A549 (cell line): ENCODE data around the gene AGBL4. TPM values are rescaled to one million over a fixed set of nuclear protein-coding genes. Genes with fewer than 3 reads are reported as not detected.

ENCODE experiments used
- ATAC-seq, 2 experiments: fragments of 200-7000 bp in 1 of 2; fragments of >200 bp in 1 of 2; cut with Nextera tagmentation in 1 of 2; cut with Tn5 transposase in 1 of 2; 3 replicates each; pipeline versions ENCODE4 v1.8.0 to v1.9.1; 2018 to 2020; ENCODE audit warnings: mild to moderate bottlenecking in 1 of 2, moderate library complexity in 1 of 2
- CTCF ChIA-PET: fragments of 300-600 bp; sonication (Branson Sonifier 250); formaldehyde crosslinking; extraction: SDS; loops from one replicate; lab custom pipeline; 2021; ENCODE audit warnings: antibody characterized with exemption, inconsistent platforms; lab: Yijun Ruan, JAX
- POLR2A ChIA-PET: fragments of 350-600 bp; formaldehyde crosslinking; extraction: SDS; loops from one replicate; lab custom pipeline; 2021; ENCODE audit warnings: antibody characterized with exemption, inconsistent platforms; lab: Yijun Ruan, JAX
- DNase-seq, 2 experiments: peaks; one replicate each; pipeline versions ENCODE4 v3.0.0 to v3.0.0-alpha.2; 2011 to 2016; ENCODE audit warnings: low read depth in 1 of 2, low spot score in 1 of 2
- FAIRE-seq: peaks from 2 replicates; lab custom pipeline; 2011; peaks lifted over from hg19 to GRCh38; lab: Jason Lieb, UNC
- H3K27ac ChIP-seq, 2 experiments: fragments of >200 bp; sonication (Bioruptor Twin); formaldehyde crosslinking; 3 replicates each; pipeline ENCODE4 v1.5.1; 2016 to 2017
- H3K4me1 ChIP-seq: fragments of >200 bp; sonication (Bioruptor Twin); formaldehyde crosslinking; 3 replicates; pipeline ENCODE4 v1.6.1; 2016
- H3K4me2 ChIP-seq: fragments of >200 bp; sonication (Bioruptor Twin); formaldehyde crosslinking; 3 replicates; pipeline ENCODE4 v1.6.1; 2016
- H3K4me3 ChIP-seq: fragments of >200 bp; sonication (Bioruptor Twin); formaldehyde crosslinking; 3 replicates; pipeline ENCODE4 v1.5.1; 2016
- H3K9me3 ChIP-seq: fragments of >200 bp; sonication (Bioruptor Twin); formaldehyde crosslinking; 3 replicates; pipeline ENCODE4 v1.6.1; 2016
- CBX8 ChIP-seq: fragments of 200-600 bp; sonication (generic); IDR thresholded peaks from 2 replicates; pipeline ENCODE4 v1.6.1; 2016
- EHMT2 ChIP-seq: fragments of 200-600 bp; sonication (generic); IDR thresholded peaks from 2 replicates; pipeline ENCODE4 v1.6.1; 2016; ENCODE audit warnings: antibody characterized with exemption, low read depth, mild to moderate bottlenecking, moderate library complexity
- EP300 ChIP-seq, 2 experiments: fragments of >200 bp; sonication (Bioruptor Twin); formaldehyde crosslinking; IDR thresholded peaks; 2 replicates in 1 of 2; 3 replicates in 1 of 2; pipeline ENCODE4 v1.6.1; 2016 to 2017
- FOSL2 ChIP-seq, 2 experiments: fragments of 450-650 bp in 1 of 2; fragments of >200 bp in 1 of 2; sonication (Bioruptor Twin) in 1 of 2; formaldehyde crosslinking; IDR thresholded peaks; 2 replicates each; pipeline versions ENCODE4 v1.5.0 to v1.6.1; 2016 to 2020; ENCODE audit warnings: mild to moderate bottlenecking in 1 of 2, moderate library complexity in 1 of 2
- HEYL ChIP-seq: fragments of 250-450 bp; sonication (Bioruptor Pico); IDR thresholded peaks from 2 replicates; pipeline ENCODE4 v1.8.0; 2021; ENCODE audit warnings: mild to moderate bottlenecking, moderate library complexity
- HOXA7 ChIP-seq: fragments of 250-450 bp; sonication (Bioruptor Pico); IDR thresholded peaks from 2 replicates; pipeline ENCODE4 v1.5.0; 2020; ENCODE audit warnings: mild to moderate bottlenecking, moderate library complexity
- HOXB5 ChIP-seq: fragments of 250-450 bp; sonication (Bioruptor Pico); IDR thresholded peaks from 2 replicates; pipeline ENCODE4 v1.5.0; 2020; ENCODE audit warnings: mild to moderate bottlenecking, moderate library complexity
- JUN ChIP-seq, 2 experiments: fragments of >200 bp; sonication (Bioruptor Twin); formaldehyde crosslinking; IDR thresholded peaks; 2 replicates in 1 of 2; 3 replicates in 1 of 2; pipeline ENCODE4 v1.6.1; 2016 to 2017
- KDM1A ChIP-seq: fragments of 200-600 bp; sonication (generic); IDR thresholded peaks from 2 replicates; pipeline ENCODE4 v1.6.1; 2016; ENCODE audit warnings: low read depth, mild to moderate bottlenecking
- MAFK ChIP-seq: fragments of 450-650 bp; IDR thresholded peaks from 2 replicates; pipeline ENCODE4 v1.6.1; 2014; ENCODE audit not compliant: partially characterized antibody
- MAZ ChIP-seq: fragments of 150-350 bp; IDR thresholded peaks from 2 replicates; pipeline ENCODE4 v1.6.1; 2014; ENCODE audit warnings: antibody characterized with exemption, low read depth, low read length, borderline replicate concordance
- MYC ChIP-seq: IDR thresholded peaks from 2 replicates; pipeline ENCODE4 v1.6.1; 2012; ENCODE audit warnings: mild to moderate bottlenecking, inconsistent platforms, low read length, improper control_type of control experiment, borderline replicate concordance
- NFE2L2 ChIP-seq: fragments of 150-350 bp; conservative IDR thresholded peaks from 2 replicates; pipeline ENCODE4 v1.6.1; 2014; ENCODE audit warnings: low read length
- PHF8 ChIP-seq: fragments of 200-600 bp; sonication (generic); IDR thresholded peaks from 2 replicates; pipeline ENCODE4 v1.6.1; 2016; ENCODE audit warnings: low read depth, mild to moderate bottlenecking, antibody characterized with exemption, moderate library complexity, borderline replicate concordance
- POLR2A ChIP-seq: IDR thresholded peaks from 2 replicates; pipeline ENCODE4 v1.6.1; 2012; ENCODE audit warnings: mild to moderate bottlenecking, low read length
- POLR2AphosphoS2 ChIP-seq: conservative IDR thresholded peaks from 2 replicates; pipeline ENCODE4 v1.6.1; 2012; ENCODE audit warnings: low read length, improper control_type of control experiment, inconsistent platforms
- RFX5 ChIP-seq: fragments of 450-650 bp; IDR thresholded peaks from 2 replicates; pipeline ENCODE4 v1.7.1; 2014; ENCODE audit warnings: antibody characterized with exemption, mild to moderate bottlenecking, moderate library complexity
- RNF2 ChIP-seq: fragments of 200-600 bp; sonication (generic); IDR thresholded peaks from 2 replicates; pipeline ENCODE4 v1.6.1; 2016; ENCODE audit warnings: low read depth, mild to moderate bottlenecking, antibody characterized with exemption, moderate library complexity, borderline replicate concordance
- SMC3 ChIP-seq: fragments of >200 bp; sonication (Bioruptor Twin); formaldehyde crosslinking; IDR thresholded peaks from 3 replicates; pipeline ENCODE4 v1.6.1; 2018; ENCODE audit warnings: inconsistent platforms
- TP53 ChIP-seq: fragments of 250-450 bp; sonication (Bioruptor Pico); IDR thresholded peaks from 2 replicates; pipeline ENCODE4 v1.5.0; 2021; ENCODE audit warnings: mild to moderate bottlenecking, moderate library complexity
- ZFP36 ChIP-seq: fragments of 450-650 bp; IDR thresholded peaks from 2 replicates; pipeline ENCODE4 v1.6.1; 2014; ENCODE audit warnings: borderline replicate concordance; ENCODE audit not compliant: partially characterized antibody
- ZNF302 ChIP-seq: fragments of 250-450 bp; sonication (Bioruptor Pico); IDR thresholded peaks from 2 replicates; pipeline ENCODE4 v1.9.0; 2021; ENCODE audit warnings: inconsistent platforms, mild to moderate bottlenecking, moderate library complexity
- ZSCAN20 ChIP-seq: fragments of 250-450 bp; sonication (Bioruptor Pico); IDR thresholded peaks from 2 replicates; pipeline ENCODE4 v1.8.0; 2022; ENCODE audit warnings: mild to moderate bottlenecking, moderate library complexity
- WGBS: methylation state at CpG from one replicate; pipeline ENCODE4 v1.1.6; 2017; ENCODE audit errors: missing lambda C conversion rate; 5-methylcytosine and 5-hydroxymethylcytosine counted together
- polyA plus RNA-seq, 4 experiments: library from polyadenylated mRNA; depleted of rRNA in 3 of 4; stranded (reverse); fragments of >200 nt; fragmentation: RNase III in 1 of 4; extraction: RNeasy Plus Mini Kit Qiagen cat#74134 plus additional on column Dnase treatment in 1 of 4; gene quantifications; 2 replicates in 3 of 4; 3 replicates in 1 of 4; pipeline ENCODE4 v1.2.3, GENCODE V29; 2011 to 2017
- TF ChIP-seq, protein P1 (sequence below): IDR thresholded peaks from 2 replicates; pipeline ENCODE4 v1.6.1; 2012; ENCODE audit warnings: low read depth, borderline replicate concordance
- TF ChIP-seq, protein P2 (sequence below): fragments of 150-350 bp; IDR thresholded peaks from 2 replicates; pipeline ENCODE4 v1.6.1; 2014; ENCODE audit warnings: low read depth, mild to moderate bottlenecking, low read length

AGBL4 gene
- polyA plus RNA-seq, 2 of the 4 experiments (the other 2 are of a cell fraction): not detected

DNA sequence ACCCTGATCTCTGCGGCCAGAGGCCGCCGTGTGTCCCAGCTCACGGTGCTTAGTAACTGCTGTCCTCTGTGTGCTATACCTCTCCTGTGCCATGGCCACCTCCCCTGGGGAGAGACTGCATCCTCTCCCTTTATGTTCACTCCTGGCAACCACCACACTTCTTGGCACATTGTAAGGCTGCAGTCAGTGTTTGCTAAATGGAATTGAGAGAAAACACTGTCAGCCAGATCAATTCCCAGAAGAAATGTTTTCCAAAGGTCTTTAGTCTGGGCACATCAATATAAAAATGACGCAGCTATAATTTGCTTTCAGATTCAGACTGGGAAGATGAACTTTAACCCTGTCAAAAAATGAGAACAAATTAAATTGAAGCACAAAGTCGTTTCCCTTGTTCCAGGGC is 1343.9 kb downstream of the AGBL4 start:
- H3K27ac ChIP-seq: no peak overlapping the region
- whole genome bisulfite sequencing: 68% methylated on average over 6 of the region's 6 CpGs
- CTCF ChIA-PET: interaction anchor here (0.6 to 2.8 kb wide), 2 partner anchors 16 to 443 kb away, joined by 3 to 10 read pairs; no protein-coding TSS in a partner anchor
- no peaks in the 10 kb centered on the region for H3K4me1 ChIP-seq
- no peak for TF ChIP-seq JUN (IDR thresholded peaks at IDR 0.05)
- TF ChIP-seq HOXB5: no peak
- TF ChIP-seq SMC3: no peak
- no peak for TF ChIP-seq TP53 (CRISPR knock-in tag)
- TF ChIP-seq EP300 (IDR thresholded peaks at IDR 0.05): no peak
- TF ChIP-seq RNF2: no peak
- TF ChIP-seq POLR2AphosphoS2: no peak
- TF ChIP-seq FOSL2 (IDR thresholded peaks at IDR 0.05): no peak
- no peak for TF ChIP-seq FOSL2 (CRISPR knock-in tag; IDR thresholded peaks at IDR 0.05)
- no peak for TF ChIP-seq HEYL (CRISPR knock-in tag)
- no peak for TF ChIP-seq MYC
- TF ChIP-seq ZNF302 (CRISPR knock-in tag): no peak
- POLR2A ChIA-PET: no interaction called here
- no peak overlapping the region for H3K4me3 ChIP-seq
- ATAC-seq (no peak), FAIRE-seq (no peak), DNase-seq (no peak)
- H3K4me2 ChIP-seq: no peak overlapping the region
- H3K9me3 ChIP-seq: no peaks in the 10 kb centered on the region

DNA sequence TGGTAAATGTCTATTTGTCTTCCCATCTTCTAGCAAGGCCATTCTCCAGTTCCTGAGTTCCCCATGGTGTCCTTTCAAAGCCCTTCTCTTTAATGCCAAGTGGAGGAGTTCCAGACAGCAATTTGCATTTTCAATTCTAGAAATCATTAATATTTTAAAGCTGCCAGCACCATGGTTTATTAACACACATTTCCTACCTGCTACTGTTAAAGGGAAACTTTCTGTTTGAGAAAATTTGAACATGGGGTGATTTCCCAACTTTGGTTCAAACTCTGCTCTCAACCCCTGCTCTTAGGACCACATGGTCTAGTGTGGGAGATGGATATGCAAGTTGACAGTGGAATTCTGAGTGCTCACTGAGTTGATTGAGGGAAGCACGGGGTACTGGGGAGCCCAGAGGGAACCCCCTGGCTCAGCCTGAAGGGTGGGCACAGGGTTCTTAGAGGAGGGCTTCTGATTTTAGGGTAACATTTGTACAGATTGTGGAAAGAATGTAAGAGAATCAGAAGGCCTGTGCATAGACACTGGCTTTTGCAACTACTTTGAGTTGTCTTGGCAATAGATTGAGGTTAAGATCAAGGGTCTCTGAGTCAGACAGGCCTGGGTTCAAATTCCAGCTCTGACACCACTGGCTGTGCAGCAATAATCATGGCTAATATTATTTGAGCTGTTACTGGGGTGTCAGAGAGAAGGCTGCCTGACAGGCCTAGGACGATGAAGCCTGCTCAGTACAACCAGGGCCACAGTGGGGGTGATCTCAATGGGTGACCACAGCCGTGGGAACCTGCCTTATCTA is 1344.8 kb downstream of the AGBL4 start:
- no peak for FAIRE-seq
- ChIA-PET CTCF (interaction anchor here (0.7 to 2.8 kb wide), 5 partner anchors 9 to 1654 kb away, joined by 3 to 11 read pairs (median 4); no protein-coding TSS in a partner anchor), POLR2A (no interaction called here)
- WGBS: 17% methylated on average over 3 of the region's 3 CpGs
- no peak for ATAC-seq
- DNase-seq: no peak
- H3K9me3 ChIP-seq: no peaks in the 10 kb centered on the region
- H3K4me1 ChIP-seq: no peaks in the 10 kb centered on the region
- TF ChIP-seq POLR2A: no peak
- no peak for TF ChIP-seq JUN (IDR thresholded peaks at IDR 0.05)
- no peak for TF ChIP-seq ZSCAN20 (CRISPR knock-in tag)
- TF ChIP-seq, protein P1, sequence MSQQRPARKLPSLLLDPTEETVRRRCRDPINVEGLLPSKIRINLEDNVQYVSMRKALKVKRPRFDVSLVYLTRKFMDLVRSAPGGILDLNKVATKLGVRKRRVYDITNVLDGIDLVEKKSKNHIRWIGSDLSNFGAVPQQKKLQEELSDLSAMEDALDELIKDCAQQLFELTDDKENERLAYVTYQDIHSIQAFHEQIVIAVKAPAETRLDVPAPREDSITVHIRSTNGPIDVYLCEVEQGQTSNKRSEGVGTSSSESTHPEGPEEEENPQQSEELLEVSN: no peak
- TF ChIP-seq EHMT2: no peak
- no peak for TF ChIP-seq FOSL2 (IDR thresholded peaks at IDR 0.05)
- no peak for TF ChIP-seq FOSL2 (CRISPR knock-in tag; IDR thresholded peaks at IDR 0.05)
- no peak for TF ChIP-seq POLR2AphosphoS2
- TF ChIP-seq RFX5: no peak
- TF ChIP-seq MAZ: no peak
- TF ChIP-seq PHF8: no peak
- no peak for TF ChIP-seq HEYL (CRISPR knock-in tag)
- no peak for TF ChIP-seq CBX8
- TF ChIP-seq MAFK: no peak
- TF ChIP-seq, protein P2, sequence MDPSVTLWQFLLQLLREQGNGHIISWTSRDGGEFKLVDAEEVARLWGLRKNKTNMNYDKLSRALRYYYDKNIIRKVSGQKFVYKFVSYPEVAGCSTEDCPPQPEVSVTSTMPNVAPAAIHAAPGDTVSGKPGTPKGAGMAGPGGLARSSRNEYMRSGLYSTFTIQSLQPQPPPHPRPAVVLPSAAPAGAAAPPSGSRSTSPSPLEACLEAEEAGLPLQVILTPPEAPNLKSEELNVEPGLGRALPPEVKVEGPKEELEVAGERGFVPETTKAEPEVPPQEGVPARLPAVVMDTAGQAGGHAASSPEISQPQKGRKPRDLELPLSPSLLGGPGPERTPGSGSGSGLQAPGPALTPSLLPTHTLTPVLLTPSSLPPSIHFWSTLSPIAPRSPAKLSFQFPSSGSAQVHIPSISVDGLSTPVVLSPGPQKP: no peak
- TF ChIP-seq EP300 (IDR thresholded peaks at IDR 0.05): no peak
- no peak for TF ChIP-seq ZFP36
- no peak for TF ChIP-seq KDM1A
- TF ChIP-seq NFE2L2: no peak
- TF ChIP-seq HOXA7 (CRISPR knock-in tag): no peak
- H3K4me3 ChIP-seq: no peak overlapping the region
- H3K27ac ChIP-seq: no peak overlapping the region
- H3K4me2 ChIP-seq: no peak overlapping the region
